Measurements from ENCODE around the gene KLK5.

DNA sequence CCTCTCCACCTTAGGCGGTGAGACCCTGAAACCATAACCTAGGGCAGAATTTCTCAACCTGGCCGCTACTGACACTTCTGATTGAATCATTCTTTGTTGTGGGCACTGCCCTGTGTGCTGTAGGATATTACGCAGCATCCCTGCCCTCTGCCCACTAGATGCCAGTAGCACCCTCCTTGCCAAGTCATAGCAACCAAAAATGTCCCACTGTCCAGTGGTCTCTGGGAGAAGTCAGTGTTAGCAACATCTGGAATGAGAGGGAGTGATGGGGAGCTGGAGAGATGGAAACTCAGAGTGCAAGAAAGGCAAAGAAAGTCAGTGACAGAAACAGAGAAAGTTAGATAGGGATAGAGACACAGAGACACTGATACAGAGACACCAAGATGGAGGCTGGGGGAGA lies 55.2 kb downstream of the KLK5 start:
- no peak for TF ChIP-seq CTCF (IDR thresholded peaks at IDR 0.05)
- no peak for TF ChIP-seq POLR2A (IDR thresholded peaks at IDR 0.05)
- no peak for TF ChIP-seq POLR2AphosphoS5 (IDR thresholded peaks at IDR 0.05; ENCODE audit: insufficient read depth in 1 of 2, low read depth in 1 of 2)

Measured in vagina (tissue), 2 donors.